Measurements from ENCODE around the gene SFT2D1. TPM values are rescaled to one million over a fixed set of nuclear protein-coding genes. Genes with fewer than 3 reads are reported as not detected.
"Not testable (repeated sequence)": the region's sequence is repeated elsewhere in the genome, so short reads cannot be mapped to it uniquely, and the experiment has no call there.

SFT2D1 gene
- total RNA-seq (10 to 100 TPM; 26.0 to 46.2 (median 37.6) TPM), polyA plus RNA-seq (10 to 100 TPM; 49.2 to 92.8 (median 58.3) TPM)

- Histone ChIP-seq H3K9me3 (no peaks in the 10 kb centered on the region), H3K27ac (peak within 1 kb of the TSS; percentile 84 to 93 (median 90)), H3K27me3 (no peaks in the 10 kb centered on the region), H3K4me3 (peak within 1 kb of the TSS; percentile 67 to 100 (median 96)), H3K36me3 (peaks cover 0 to 3% (median 0%) of the 10 kb centered on the region in 4 donors), H3K4me1 (peaks cover 0 to 46% (median 34%) of the 10 kb centered on the region in 4 donors)
- 0 to 1% methylated on average over 73 of the region's 73 CpGs for WGBS, 2 donors
- TF ChIP-seq, protein P1, sequence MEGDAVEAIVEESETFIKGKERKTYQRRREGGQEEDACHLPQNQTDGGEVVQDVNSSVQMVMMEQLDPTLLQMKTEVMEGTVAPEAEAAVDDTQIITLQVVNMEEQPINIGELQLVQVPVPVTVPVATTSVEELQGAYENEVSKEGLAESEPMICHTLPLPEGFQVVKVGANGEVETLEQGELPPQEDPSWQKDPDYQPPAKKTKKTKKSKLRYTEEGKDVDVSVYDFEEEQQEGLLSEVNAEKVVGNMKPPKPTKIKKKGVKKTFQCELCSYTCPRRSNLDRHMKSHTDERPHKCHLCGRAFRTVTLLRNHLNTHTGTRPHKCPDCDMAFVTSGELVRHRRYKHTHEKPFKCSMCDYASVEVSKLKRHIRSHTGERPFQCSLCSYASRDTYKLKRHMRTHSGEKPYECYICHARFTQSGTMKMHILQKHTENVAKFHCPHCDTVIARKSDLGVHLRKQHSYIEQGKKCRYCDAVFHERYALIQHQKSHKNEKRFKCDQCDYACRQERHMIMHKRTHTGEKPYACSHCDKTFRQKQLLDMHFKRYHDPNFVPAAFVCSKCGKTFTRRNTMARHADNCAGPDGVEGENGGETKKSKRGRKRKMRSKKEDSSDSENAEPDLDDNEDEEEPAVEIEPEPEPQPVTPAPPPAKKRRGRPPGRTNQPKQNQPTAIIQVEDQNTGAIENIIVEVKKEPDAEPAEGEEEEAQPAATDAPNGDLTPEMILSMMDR (IDR thresholded peaks at IDR 0.05) = no peak
- TF ChIP-seq POLR2AphosphoS5 (IDR thresholded peaks at IDR 0.05) (peak; percentile 93 to 98 (median 96)), EP300 (IDR thresholded peaks at IDR 0.05) (peak in 1 of 4 donors; percentile 16), POLR2A (IDR thresholded peaks at IDR 0.05) (peak; percentile 90)
- peak; percentile 92 for DNase-seq
- intact Hi-C loops (cut with DNase I) = loop anchor here (1.0 kb wide), 1 partner anchor 39 kb away; no protein-coding TSS in a partner anchor
Measured at GRCh38 chr6:166342349-166343149, at the start of gene SFT2D1. Gene SFT2D1, minus strand, starts transcription at chr6:166342545. Its CDS starts 64 bp downstream, at chr6:166342481.

DNA sequence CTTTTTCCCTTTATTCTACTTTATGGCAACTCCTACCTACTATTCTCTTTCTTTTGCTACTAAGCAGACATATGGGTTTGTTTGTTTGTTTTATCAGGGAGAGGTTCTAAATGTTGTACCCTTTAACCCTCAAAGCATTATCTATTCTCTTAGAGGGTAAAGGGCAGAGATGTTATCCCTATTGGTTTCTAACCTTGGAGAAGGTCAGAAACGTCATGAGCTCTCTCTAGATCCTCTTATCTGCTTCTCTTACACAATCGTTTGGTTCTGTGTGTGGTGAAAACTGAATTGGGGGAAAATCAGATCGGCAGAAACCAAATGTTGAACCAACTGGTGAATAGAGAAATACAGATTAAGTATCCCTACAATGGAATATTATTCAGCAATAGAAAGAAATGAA, 46.8 kb upstream of the SFT2D1 start:
- 48 to 59% methylated on average over 3 of the region's 3 CpGs for WGBS, 2 donors
- no peak overlapping the region for H3K27ac ChIP-seq
- H3K36me3 ChIP-seq = no peaks in the 10 kb centered on the region
- TF ChIP-seq EP300 (IDR thresholded peaks at IDR 0.05) = no peak
- TF ChIP-seq POLR2AphosphoS5 (IDR thresholded peaks at IDR 0.05) = no peak
- TF ChIP-seq, protein P1 (IDR thresholded peaks at IDR 0.05) = no peak
- no peak for TF ChIP-seq POLR2A (IDR thresholded peaks at IDR 0.05)
- H3K4me3 ChIP-seq = no peak overlapping the region
- peaks cover 0 to 3% (median 2%) of the 10 kb centered on the region in 4 donors for H3K4me1 ChIP-seq
- H3K27me3 ChIP-seq = no peaks in the 10 kb centered on the region
- no peaks in the 10 kb centered on the region for H3K9me3 ChIP-seq
- no peak for DNase-seq
- intact Hi-C loops (cut with DNase I) = loop anchor here (10.0 kb wide), 1 partner anchor 384 kb away; no protein-coding TSS in a partner anchor

GRCh38 chr6:166388290-166389004, 46.1 kb upstream of the SFT2D1 start:
- Histone ChIP-seq H3K4me3 (no peak overlapping the region), H3K9me3 (no peaks in the 10 kb centered on the region), H3K27me3 (no peaks in the 10 kb centered on the region), H3K36me3 (no peaks in the 10 kb centered on the region), H3K27ac (no peak overlapping the region), H3K4me1 (peaks cover 0 to 7% (median 6%) of the 10 kb centered on the region in 4 donors)
- TF ChIP-seq EP300 (IDR thresholded peaks at IDR 0.05) (no peak), POLR2AphosphoS5 (IDR thresholded peaks at IDR 0.05) (no peak), POLR2A (IDR thresholded peaks at IDR 0.05) (no peak)
- TF ChIP-seq, protein P1 (IDR thresholded peaks at IDR 0.05) = no peak
- intact Hi-C loops (cut with DNase I) = loop anchor here (10.0 kb wide), 1 partner anchor 384 kb away; no protein-coding TSS in a partner anchor
- DNase-seq = no peak
- 87 to 93% methylated on average over 13 of the region's 13 CpGs for WGBS, 2 donors

DNA sequence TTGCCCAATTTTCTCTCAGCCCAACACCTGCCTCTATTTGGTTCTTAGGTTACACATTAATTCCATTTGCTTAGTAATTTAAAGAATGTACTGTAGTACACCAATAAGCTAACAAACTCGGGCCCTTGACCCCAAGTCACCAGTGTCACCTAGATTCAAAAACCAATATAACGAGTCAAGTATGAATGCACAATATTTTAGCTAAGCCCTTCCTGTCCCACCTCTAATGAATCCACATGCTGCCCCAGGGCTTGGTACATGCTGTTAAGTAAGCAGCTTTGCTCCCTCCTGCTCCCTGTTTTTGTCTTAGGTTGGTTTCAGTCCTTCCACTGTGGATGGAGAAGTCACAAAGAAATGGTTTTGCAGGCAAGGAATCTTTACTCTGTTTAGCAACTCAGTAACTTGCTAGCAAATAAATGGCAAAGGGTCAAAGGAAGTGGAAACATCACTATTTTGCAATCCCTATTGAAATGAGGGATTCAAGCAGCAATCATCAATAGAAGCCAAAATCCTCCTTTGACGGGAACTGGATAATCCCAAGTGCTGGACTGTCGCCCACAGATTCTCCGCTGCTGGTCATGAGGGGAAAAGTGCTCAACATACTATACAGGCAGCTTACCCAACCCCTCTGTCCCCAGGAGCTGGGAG, 45.4 kb upstream of the SFT2D1 start:
- Histone ChIP-seq H3K36me3 (no peaks in the 10 kb centered on the region), H3K9me3 (no peaks in the 10 kb centered on the region), H3K27ac (no peak overlapping the region), H3K4me1 (peaks cover 0 to 7% (median 6%) of the 10 kb centered on the region in 4 donors), H3K4me3 (no peak overlapping the region), H3K27me3 (no peaks in the 10 kb centered on the region)
- TF ChIP-seq POLR2AphosphoS5 (IDR thresholded peaks at IDR 0.05) (no peak), EP300 (IDR thresholded peaks at IDR 0.05) (no peak), POLR2A (IDR thresholded peaks at IDR 0.05) (no peak)
- TF ChIP-seq, protein P1 (IDR thresholded peaks at IDR 0.05) = no peak
- intact Hi-C loops (cut with DNase I) = loop anchor here (10.0 kb wide), 1 partner anchor 383 kb away; no protein-coding TSS in a partner anchor
- no peak for DNase-seq
- 59 to 75% methylated on average over 5 of the region's 5 CpGs for WGBS, 2 donors

GRCh38 chr6:166387098-166387497, 44.8 kb upstream of the SFT2D1 start:
- not testable (repeated sequence) for H3K4me1 ChIP-seq, H3K27me3 ChIP-seq, H3K36me3 ChIP-seq, H3K9me3 ChIP-seq, DNase-seq, H3K27ac ChIP-seq, H3K4me3 ChIP-seq
- intact Hi-C loops (cut with DNase I) = loop anchor here (10.0 kb wide), 1 partner anchor 382 kb away; no protein-coding TSS in a partner anchor
- 93 to 95% methylated on average over 9 of the region's 9 CpGs for WGBS, 2 donors
